ENCODE data around the gene TNFRSF4. TPM values are rescaled to one million over a fixed set of nuclear protein-coding genes. Genes with fewer than 3 reads are reported as not detected.

The TNFRSF4 gene
- total RNA-seq, 1 donor from 2014 or later = 0.19 TPM

GRCh38 chr1:1215881-1216605 is 2.1 kb upstream of the TNFRSF4 start:
- H3K27me3 Mint-ChIP-seq (ENCODE audit: low read depth) = no peaks in the 10 kb centered on the region
- no peak for DNase-seq (ENCODE audit: low read depth, low spot score)
- H3K27ac Mint-ChIP-seq (ENCODE audit: unreplicated experiment) = no peak overlapping the region
- peaks cover 3% of the 10 kb centered on the region for H3K36me3 Mint-ChIP-seq (ENCODE audit: low read depth)
- H3K4me3 Mint-ChIP-seq = no peak overlapping the region
- no peaks in the 10 kb centered on the region for H3K4me1 Mint-ChIP-seq
- TF ChIP-seq CTCF (conservative IDR thresholded peaks at IDR 0.05) = no peak
- H3K9me3 Mint-ChIP-seq = no peaks in the 10 kb centered on the region

- Mint-ChIP-seq H3K9me3 (no peaks in the 10 kb centered on the region), H3K4me3 (no peak overlapping the region), H3K36me3 (ENCODE audit: low read depth) (no peaks in the 10 kb centered on the region), H3K27me3 (ENCODE audit: low read depth) (no peaks in the 10 kb centered on the region), H3K27ac (ENCODE audit: unreplicated experiment) (no peak overlapping the region), H3K4me1 (no peaks in the 10 kb centered on the region)
- no peak for DNase-seq (ENCODE audit: low read depth, low spot score)
- no peak for TF ChIP-seq CTCF (conservative IDR thresholded peaks at IDR 0.05)
Observed at GRCh38 chr1:1215080-1215676, 1.2 kb upstream of the TNFRSF4 start.

GRCh38 chr1:1212780-1213344 is 1.1 kb downstream of the TNFRSF4 start:
- Mint-ChIP-seq H3K27ac (ENCODE audit: unreplicated experiment) (no peak overlapping the region), H3K36me3 (ENCODE audit: low read depth) (no peaks in the 10 kb centered on the region), H3K4me1 (peaks cover 6% of the 10 kb centered on the region), H3K27me3 (ENCODE audit: low read depth) (no peaks in the 10 kb centered on the region), H3K4me3 (no peak overlapping the region), H3K9me3 (no peaks in the 10 kb centered on the region)
- no peak for DNase-seq (ENCODE audit: low read depth, low spot score)
- no peak for TF ChIP-seq CTCF (conservative IDR thresholded peaks at IDR 0.05)

GRCh38 chr1:1211541-1212441 is 2.2 kb downstream of the TNFRSF4 start:
- Mint-ChIP-seq H3K27me3 (ENCODE audit: low read depth) (peaks cover 4% of the 10 kb centered on the region), H3K4me3 (no peak overlapping the region), H3K27ac (ENCODE audit: unreplicated experiment) (no peak overlapping the region), H3K36me3 (ENCODE audit: low read depth) (no peaks in the 10 kb centered on the region), H3K4me1 (peaks cover 7% of the 10 kb centered on the region), H3K9me3 (no peaks in the 10 kb centered on the region)
- no peak for DNase-seq (ENCODE audit: low read depth, low spot score)
- TF ChIP-seq CTCF (conservative IDR thresholded peaks at IDR 0.05) = no peak

GRCh38 chr1:1210726-1211540 is 3.0 kb downstream of the TNFRSF4 start:
- peaks cover 7% of the 10 kb centered on the region for H3K4me1 Mint-ChIP-seq
- no peaks in the 10 kb centered on the region for H3K9me3 Mint-ChIP-seq
- no peak overlapping the region for H3K4me3 Mint-ChIP-seq
- TF ChIP-seq CTCF (conservative IDR thresholded peaks at IDR 0.05) = no peak
- H3K27me3 Mint-ChIP-seq (ENCODE audit: low read depth) = peaks cover 9% of the 10 kb centered on the region
- H3K27ac Mint-ChIP-seq (ENCODE audit: unreplicated experiment) = no peak overlapping the region
- no peaks in the 10 kb centered on the region for H3K36me3 Mint-ChIP-seq (ENCODE audit: low read depth)
- no peak for DNase-seq (ENCODE audit: low read depth, low spot score)
